Calu3 (cell line): ENCODE results near the gene LRRTM3. TPM values are rescaled to one million over a fixed set of nuclear protein-coding genes. Genes with fewer than 3 reads are reported as not detected.

Experiments
- BruUV-seq: library from RNA; stranded (reverse); fragments of 400-500 nt; replicated peaks from 2 replicates; lab custom pipeline; 2021; lab: Mats Ljungman, UMichigan
- CTCF ChIA-PET: fragments of 300-600 bp; sonication (Branson Sonifier 250); formaldehyde crosslinking; loops from one replicate; lab custom pipeline; 2022; ENCODE audit warnings: antibody characterized with exemption; lab: Charles Lee
- DNase-seq: peaks from one replicate; pipeline ENCODE4 v3.0.0; 2022
- H3K27ac Mint-ChIP-seq: one replicate; pipeline ENCODE4 v1.8.0; 2022; ENCODE audit warnings: mixed read lengths; ENCODE audit not compliant: unreplicated experiment
- H3K27me3 Mint-ChIP-seq: one replicate; pipeline ENCODE4 v1.8.0; 2022; ENCODE audit warnings: mixed read lengths; ENCODE audit not compliant: unreplicated experiment
- H3K36me3 Mint-ChIP-seq: one replicate; pipeline ENCODE4 v1.8.0; 2022; ENCODE audit warnings: mild to moderate bottlenecking, moderate library complexity, mixed read lengths; ENCODE audit not compliant: insufficient read depth, unreplicated experiment
- H3K4me1 Mint-ChIP-seq: one replicate; pipeline ENCODE4 v1.8.0; 2022; ENCODE audit warnings: mild to moderate bottlenecking, low read depth, mixed read lengths; ENCODE audit not compliant: unreplicated experiment
- H3K4me3 Mint-ChIP-seq: one replicate; pipeline ENCODE4 v1.8.0; 2022; ENCODE audit warnings: mild to moderate bottlenecking, low read depth, moderate library complexity, mixed read lengths; ENCODE audit not compliant: unreplicated experiment
- H3K9me3 Mint-ChIP-seq: one replicate; pipeline ENCODE4 v1.8.0; 2022; ENCODE audit warnings: low read depth, mixed read lengths; ENCODE audit not compliant: unreplicated experiment
- CTCF ChIP-seq: fragments of 200-600 bp; IDR thresholded peaks from one replicate; pipeline ENCODE4 v1.8.0; 2022; ENCODE audit warnings: antibody characterized with exemption; ENCODE audit not compliant: unreplicated experiment
- intact Hi-C: fragments of 100-400 bp; cut with micrococcal nuclease; formaldehyde crosslinking; loops from one replicate; pipeline ENCODE4 v1.10.0; 2022; ENCODE audit not compliant: unreplicated experiment
- total RNA-seq: library from RNA; stranded (reverse); gene quantifications from 2 replicates; pipeline ENCODE4 v1.2.3, GENCODE V29; 2022

LRRTM3 gene
- total RNA-seq, 1 experiment from 2014 or later, result not detected

GRCh38 chr10:67110286-67110685 lies 184.4 kb downstream of the LRRTM3 start:
- H3K36me3 Mint-ChIP-seq, result no peaks in the 10 kb centered on the region
- intact Hi-C loops, result loop anchor here (10.0 kb wide), 1 partner anchor 385 kb away; no protein-coding TSS in a partner anchor
- no peak overlapping the region for H3K4me3 Mint-ChIP-seq
- H3K4me1 Mint-ChIP-seq, result peaks cover 8% of the 10 kb centered on the region
- no TSS peak for BruUV-seq
- no peak for TF ChIP-seq CTCF
- no peaks in the 10 kb centered on the region for H3K27me3 Mint-ChIP-seq
- CTCF ChIA-PET, result no interaction called here
- no peak for DNase-seq
- no peaks in the 10 kb centered on the region for H3K9me3 Mint-ChIP-seq
- no peak overlapping the region for H3K27ac Mint-ChIP-seq

GRCh38 chr10:67112765-67113164 lies 186.9 kb downstream of the LRRTM3 start:
- H3K27me3 Mint-ChIP-seq, result peaks cover 8% of the 10 kb centered on the region
- no TSS peak for BruUV-seq
- CTCF ChIA-PET, result no interaction called here
- H3K4me1 Mint-ChIP-seq, result peaks cover 15% of the 10 kb centered on the region
- no peak for DNase-seq
- H3K27ac Mint-ChIP-seq, result no peak overlapping the region
- intact Hi-C loops, result loop anchor here (10.0 kb wide), 1 partner anchor 382 kb away; no protein-coding TSS in a partner anchor
- H3K36me3 Mint-ChIP-seq, result peaks cover 5% of the 10 kb centered on the region
- H3K4me3 Mint-ChIP-seq, result no peak overlapping the region
- H3K9me3 Mint-ChIP-seq, result no peaks in the 10 kb centered on the region
- no peak for TF ChIP-seq CTCF

- CTCF ChIA-PET, result interaction anchor here (0.7 to 1.0 kb wide), 2 partner anchors 10 to 191 kb away, joined by 3 read pairs; no protein-coding TSS in a partner anchor
- Mint-ChIP-seq H3K4me1 (peaks cover 15% of the 10 kb centered on the region), H3K36me3 (peaks cover 5% of the 10 kb centered on the region), H3K27me3 (peaks cover 14% of the 10 kb centered on the region), H3K27ac (peak overlapping the region; percentile 42), H3K9me3 (no peaks in the 10 kb centered on the region), H3K4me3 (no peak overlapping the region)
- no TSS peak for BruUV-seq
- intact Hi-C loops, result loop anchor here (2.0 to 10.0 kb wide), 3 partner anchors 20 to 380 kb away; no protein-coding TSS in a partner anchor
- DNase-seq, result peak; percentile 2
- no peak for TF ChIP-seq CTCF
These were observed 189.1 kb downstream of the LRRTM3 start for GRCh38 chr10:67114945-67115344.

GRCh38 chr10:67115972-67116371 lies 190.1 kb downstream of the LRRTM3 start:
- Mint-ChIP-seq H3K4me1 (peaks cover 15% of the 10 kb centered on the region), H3K4me3 (no peak overlapping the region), H3K9me3 (no peaks in the 10 kb centered on the region), H3K27ac (peak overlapping the region; percentile 70), H3K27me3 (peaks cover 20% of the 10 kb centered on the region), H3K36me3 (peaks cover 5% of the 10 kb centered on the region)
- DNase-seq, result peak; percentile 36
- BruUV-seq, result no TSS peak
- no peak for TF ChIP-seq CTCF
- intact Hi-C loops, result loop anchor here (2.0 to 10.0 kb wide), 3 partner anchors 21 to 379 kb away; no protein-coding TSS in a partner anchor
- CTCF ChIA-PET, result no interaction called here
